ENCODE data around the gene RUVBL1. TPM values are rescaled to one million over a fixed set of nuclear protein-coding genes. Genes with fewer than 3 reads are reported as not detected.
A peak's percentile ranks its signal among the peaks of the same experiment; 100 is the strongest.

Gene RUVBL1
- total RNA-seq, 1 donor from 2014 or later: 18.8 TPM

DNA sequence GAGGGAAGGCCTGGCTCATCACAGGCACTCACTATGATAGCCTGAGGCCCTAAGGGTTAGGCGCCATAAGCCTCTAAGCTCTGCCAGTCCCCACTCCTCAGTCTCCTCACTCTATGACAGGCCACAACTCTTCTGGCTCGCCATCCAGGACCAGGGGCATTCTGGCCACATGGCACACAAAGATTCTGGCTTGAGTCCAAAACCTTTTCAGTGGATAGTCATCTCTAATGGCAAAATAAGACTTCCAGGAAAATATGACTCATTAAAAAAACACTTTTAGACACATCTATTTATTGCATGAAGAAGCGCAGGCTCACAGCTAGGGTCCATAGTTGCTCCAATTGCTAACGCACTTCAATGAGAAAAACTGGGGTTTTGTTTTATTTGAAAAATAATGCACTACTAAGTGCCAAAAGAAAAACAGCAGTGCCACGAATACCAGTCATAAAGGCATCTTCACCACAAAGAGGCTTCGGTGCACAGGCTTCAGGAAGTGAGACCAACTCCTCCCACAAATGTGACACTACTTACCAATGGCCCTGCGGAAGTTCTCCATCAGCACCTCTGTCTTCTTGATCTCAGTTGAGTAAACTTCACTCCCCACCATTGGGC is 11.1 kb downstream of the RUVBL1 start:
- TF ChIP-seq, protein P1, sequence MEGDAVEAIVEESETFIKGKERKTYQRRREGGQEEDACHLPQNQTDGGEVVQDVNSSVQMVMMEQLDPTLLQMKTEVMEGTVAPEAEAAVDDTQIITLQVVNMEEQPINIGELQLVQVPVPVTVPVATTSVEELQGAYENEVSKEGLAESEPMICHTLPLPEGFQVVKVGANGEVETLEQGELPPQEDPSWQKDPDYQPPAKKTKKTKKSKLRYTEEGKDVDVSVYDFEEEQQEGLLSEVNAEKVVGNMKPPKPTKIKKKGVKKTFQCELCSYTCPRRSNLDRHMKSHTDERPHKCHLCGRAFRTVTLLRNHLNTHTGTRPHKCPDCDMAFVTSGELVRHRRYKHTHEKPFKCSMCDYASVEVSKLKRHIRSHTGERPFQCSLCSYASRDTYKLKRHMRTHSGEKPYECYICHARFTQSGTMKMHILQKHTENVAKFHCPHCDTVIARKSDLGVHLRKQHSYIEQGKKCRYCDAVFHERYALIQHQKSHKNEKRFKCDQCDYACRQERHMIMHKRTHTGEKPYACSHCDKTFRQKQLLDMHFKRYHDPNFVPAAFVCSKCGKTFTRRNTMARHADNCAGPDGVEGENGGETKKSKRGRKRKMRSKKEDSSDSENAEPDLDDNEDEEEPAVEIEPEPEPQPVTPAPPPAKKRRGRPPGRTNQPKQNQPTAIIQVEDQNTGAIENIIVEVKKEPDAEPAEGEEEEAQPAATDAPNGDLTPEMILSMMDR (IDR thresholded peaks at IDR 0.05): peak; percentile 43
- DNase-seq (ENCODE audit: low spot score): no peak
- peaks cover 29% of the 10 kb centered on the region for H3K4me1 Mint-ChIP-seq (ENCODE audit: low read depth)
- peaks cover 9% of the 10 kb centered on the region for H3K36me3 Mint-ChIP-seq (ENCODE audit: low read depth)
- no peaks in the 10 kb centered on the region for H3K27me3 Mint-ChIP-seq (ENCODE audit: low read depth)
- H3K4me3 Mint-ChIP-seq (ENCODE audit: unreplicated experiment): no peak overlapping the region
- no peaks in the 10 kb centered on the region for H3K9me3 Mint-ChIP-seq (ENCODE audit: low read depth)
- peak overlapping the region; percentile 85 for H3K27ac Mint-ChIP-seq (ENCODE audit: unreplicated experiment)

DNA sequence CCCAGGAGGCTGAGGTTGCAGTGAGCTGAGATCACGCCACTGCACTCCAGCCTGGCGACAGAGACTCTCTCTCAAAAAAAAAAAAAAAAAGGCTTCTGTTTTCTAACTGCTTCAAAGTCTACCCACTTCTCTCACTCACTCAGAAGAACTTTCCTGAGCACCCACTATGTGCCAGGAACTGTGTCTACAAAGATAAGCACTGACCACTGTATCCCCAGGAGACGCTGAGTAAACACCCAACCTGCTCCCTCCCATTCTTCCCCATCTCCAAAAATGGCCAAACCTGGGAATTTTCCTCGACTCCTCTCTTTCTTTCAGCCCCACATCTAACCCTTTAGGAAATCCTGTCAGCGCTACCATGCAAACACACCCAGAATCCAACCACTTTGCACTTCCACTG is 12.5 kb downstream of the RUVBL1 start:
- no peak overlapping the region for H3K27ac Mint-ChIP-seq (ENCODE audit: unreplicated experiment)
- H3K4me1 Mint-ChIP-seq (ENCODE audit: low read depth): peaks cover 31% of the 10 kb centered on the region
- H3K27me3 Mint-ChIP-seq (ENCODE audit: low read depth): no peaks in the 10 kb centered on the region
- H3K4me3 Mint-ChIP-seq (ENCODE audit: unreplicated experiment): no peak overlapping the region
- DNase-seq (ENCODE audit: low spot score): no peak
- H3K9me3 Mint-ChIP-seq (ENCODE audit: low read depth): no peaks in the 10 kb centered on the region
- peaks cover 9% of the 10 kb centered on the region for H3K36me3 Mint-ChIP-seq (ENCODE audit: low read depth)
- TF ChIP-seq, protein P1 (IDR thresholded peaks at IDR 0.05): no peak

DNA sequence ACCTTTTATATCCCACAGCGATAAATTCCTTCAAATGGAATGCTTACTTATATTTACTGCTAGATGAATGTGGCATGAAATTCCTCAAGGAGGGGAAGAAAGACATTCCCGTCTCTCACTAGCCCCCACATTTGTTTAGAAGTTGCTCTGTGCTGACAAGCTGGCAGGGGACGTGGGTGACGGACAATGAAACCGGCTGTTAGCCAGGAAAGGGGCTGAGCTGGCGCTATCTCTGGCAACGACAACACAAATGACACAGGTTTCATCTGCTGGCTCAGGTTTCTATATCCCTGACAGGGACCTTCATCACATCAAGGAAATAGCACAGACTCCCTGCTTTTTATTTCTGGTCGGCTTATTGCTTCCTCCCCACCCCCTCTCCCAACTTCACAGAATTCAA is 15.8 kb downstream of the RUVBL1 start:
- DNase-seq (ENCODE audit: low spot score): no peak
- Mint-ChIP-seq H3K9me3 (ENCODE audit: low read depth) (no peaks in the 10 kb centered on the region), H3K27ac (ENCODE audit: unreplicated experiment) (no peak overlapping the region), H3K4me1 (ENCODE audit: low read depth) (peaks cover 26% of the 10 kb centered on the region), H3K27me3 (ENCODE audit: low read depth) (no peaks in the 10 kb centered on the region), H3K36me3 (ENCODE audit: low read depth) (peaks cover 10% of the 10 kb centered on the region), H3K4me3 (ENCODE audit: unreplicated experiment) (no peak overlapping the region)
- TF ChIP-seq, protein P1 (IDR thresholded peaks at IDR 0.05): no peak

DNA sequence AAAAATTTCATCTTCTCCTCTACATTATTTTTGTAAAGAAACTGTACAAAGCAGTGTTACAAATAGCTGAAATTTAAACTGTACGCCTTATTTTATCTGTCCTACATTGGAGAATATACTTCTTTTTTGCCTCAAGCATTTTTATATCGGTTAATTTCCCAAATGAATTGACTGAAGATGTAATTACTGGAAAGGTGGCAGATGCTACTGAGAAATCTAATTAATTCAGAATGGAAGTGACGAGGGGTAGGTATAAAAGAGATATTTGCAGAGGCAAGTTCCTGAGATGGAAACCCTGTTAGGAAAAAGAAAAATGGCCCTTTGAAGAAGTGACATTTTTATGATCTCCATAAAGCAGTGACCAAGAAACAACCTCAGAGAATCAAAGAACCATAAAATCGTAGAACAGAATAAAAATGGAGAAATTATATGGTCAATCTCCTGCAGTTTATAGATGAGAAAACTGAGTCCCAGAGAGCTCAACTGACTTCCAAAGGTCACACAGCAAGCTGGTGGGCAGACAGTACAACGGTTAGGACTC is 20.4 kb downstream of the RUVBL1 start:
- no peaks in the 10 kb centered on the region for H3K9me3 Mint-ChIP-seq (ENCODE audit: low read depth)
- DNase-seq (ENCODE audit: low spot score): no peak
- H3K36me3 Mint-ChIP-seq (ENCODE audit: low read depth): peaks cover 11% of the 10 kb centered on the region
- TF ChIP-seq, protein P1 (IDR thresholded peaks at IDR 0.05): no peak
- peaks cover 8% of the 10 kb centered on the region for H3K4me1 Mint-ChIP-seq (ENCODE audit: low read depth)
- no peak overlapping the region for H3K27ac Mint-ChIP-seq (ENCODE audit: unreplicated experiment)
- no peaks in the 10 kb centered on the region for H3K27me3 Mint-ChIP-seq (ENCODE audit: low read depth)
- H3K4me3 Mint-ChIP-seq (ENCODE audit: unreplicated experiment): no peak overlapping the region

DNA sequence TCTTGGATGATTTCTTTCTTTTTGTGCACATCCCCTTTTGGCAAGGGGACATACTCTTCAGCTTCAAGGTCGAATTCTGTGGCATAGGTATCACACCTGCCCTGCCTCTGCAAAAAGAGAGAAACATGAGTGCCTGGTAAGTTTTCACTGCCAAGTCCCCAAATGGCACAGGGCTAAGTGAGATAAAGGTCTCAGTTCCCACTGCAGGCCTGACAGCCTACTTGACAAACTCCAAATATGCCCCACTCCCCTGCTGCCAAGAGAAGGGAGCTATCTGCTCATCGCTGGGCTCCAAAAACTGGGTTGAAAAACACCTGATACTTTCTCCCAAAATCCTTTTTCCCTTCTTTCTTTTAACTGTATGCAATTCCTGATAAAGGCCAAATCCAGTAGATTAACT is 23.0 kb downstream of the RUVBL1 start:
- no peaks in the 10 kb centered on the region for H3K27me3 Mint-ChIP-seq (ENCODE audit: low read depth)
- no peaks in the 10 kb centered on the region for H3K9me3 Mint-ChIP-seq (ENCODE audit: low read depth)
- no peak for DNase-seq (ENCODE audit: low spot score)
- peaks cover 20% of the 10 kb centered on the region for H3K36me3 Mint-ChIP-seq (ENCODE audit: low read depth)
- no peak overlapping the region for H3K4me3 Mint-ChIP-seq (ENCODE audit: unreplicated experiment)
- TF ChIP-seq, protein P1 (IDR thresholded peaks at IDR 0.05): no peak
- H3K27ac Mint-ChIP-seq (ENCODE audit: unreplicated experiment): no peak overlapping the region
- peaks cover 5% of the 10 kb centered on the region for H3K4me1 Mint-ChIP-seq (ENCODE audit: low read depth)

Measured in chondrocyte (in vitro differentiated cells).